ENCODE measurements around the gene GPR176. TPM values are rescaled to one million over a fixed set of nuclear protein-coding genes. Genes with fewer than 3 reads are reported as not detected.

The GPR176 gene
- polyA plus RNA-seq, 1 donor = 9.4 TPM

GRCh38 chr15:39884351-39884750, 35.7 kb downstream of the GPR176 start:
- Histone ChIP-seq H3K9me3 (ENCODE audit: control insufficient read depth, low read depth, low read length) (no peaks in the 10 kb centered on the region), H3K36me3 (ENCODE audit: control insufficient read depth, insufficient read depth, low read length) (no peaks in the 10 kb centered on the region), H3K4me1 (ENCODE audit: control insufficient read depth, insufficient read depth, low read length) (peaks cover 6% of the 10 kb centered on the region), H3K27me3 (ENCODE audit: control insufficient read depth, insufficient read depth, low read length) (no peaks in the 10 kb centered on the region), H3K27ac (ENCODE audit: low read length) (no peak overlapping the region), H3K4me3 (ENCODE audit: low read length) (no peak overlapping the region)
- DNase-seq = no peak

GRCh38 chr15:39882602-39883001, 37.5 kb downstream of the GPR176 start:
- no peak overlapping the region for H3K27ac ChIP-seq (ENCODE audit: low read length)
- no peak for DNase-seq
- H3K36me3 ChIP-seq (ENCODE audit: control insufficient read depth, insufficient read depth, low read length) = no peaks in the 10 kb centered on the region
- no CpG with 5 or more reads among the region's 1 CpG for WGBS (ENCODE audit: insufficient coverage, low lambda C conversion rate)
- no peaks in the 10 kb centered on the region for H3K9me3 ChIP-seq (ENCODE audit: control insufficient read depth, low read depth, low read length)
- H3K4me1 ChIP-seq (ENCODE audit: control insufficient read depth, insufficient read depth, low read length) = no peaks in the 10 kb centered on the region
- H3K27me3 ChIP-seq (ENCODE audit: control insufficient read depth, insufficient read depth, low read length) = no peaks in the 10 kb centered on the region
- H3K4me3 ChIP-seq (ENCODE audit: low read length) = no peak overlapping the region

GRCh38 chr15:39881790-39882189, 38.3 kb downstream of the GPR176 start:
- no CpG with 5 or more reads among the region's 1 CpG for WGBS (ENCODE audit: insufficient coverage, low lambda C conversion rate)
- Histone ChIP-seq H3K27me3 (ENCODE audit: control insufficient read depth, insufficient read depth, low read length) (no peaks in the 10 kb centered on the region), H3K9me3 (ENCODE audit: control insufficient read depth, low read depth, low read length) (no peaks in the 10 kb centered on the region), H3K36me3 (ENCODE audit: control insufficient read depth, insufficient read depth, low read length) (no peaks in the 10 kb centered on the region), H3K4me1 (ENCODE audit: control insufficient read depth, insufficient read depth, low read length) (no peaks in the 10 kb centered on the region), H3K27ac (ENCODE audit: low read length) (no peak overlapping the region), H3K4me3 (ENCODE audit: low read length) (no peak overlapping the region)
- DNase-seq = no peak

GRCh38 chr15:39880718-39881387, 39.2 kb downstream of the GPR176 start:
- Histone ChIP-seq H3K36me3 (ENCODE audit: control insufficient read depth, insufficient read depth, low read length) (no peaks in the 10 kb centered on the region), H3K27me3 (ENCODE audit: control insufficient read depth, insufficient read depth, low read length) (no peaks in the 10 kb centered on the region), H3K9me3 (ENCODE audit: control insufficient read depth, low read depth, low read length) (no peaks in the 10 kb centered on the region), H3K4me1 (ENCODE audit: control insufficient read depth, insufficient read depth, low read length) (no peaks in the 10 kb centered on the region), H3K4me3 (ENCODE audit: low read length) (no peak overlapping the region), H3K27ac (ENCODE audit: low read length) (no peak overlapping the region)
- no CpG with 5 or more reads among the region's 3 CpGs for WGBS (ENCODE audit: insufficient coverage, low lambda C conversion rate)
- DNase-seq = no peak

- Histone ChIP-seq H3K36me3 (ENCODE audit: control insufficient read depth, insufficient read depth, low read length) (no peaks in the 10 kb centered on the region), H3K9me3 (ENCODE audit: control insufficient read depth, low read depth, low read length) (no peaks in the 10 kb centered on the region), H3K4me1 (ENCODE audit: control insufficient read depth, insufficient read depth, low read length) (no peaks in the 10 kb centered on the region), H3K27ac (ENCODE audit: low read length) (no peak overlapping the region), H3K4me3 (ENCODE audit: low read length) (no peak overlapping the region), H3K27me3 (ENCODE audit: control insufficient read depth, insufficient read depth, low read length) (no peaks in the 10 kb centered on the region)
- WGBS (ENCODE audit: insufficient coverage, low lambda C conversion rate) = no CpG with 5 or more reads among the region's 1 CpG
- no peak for DNase-seq
Observed at GRCh38 chr15:39878406-39878785, 41.7 kb downstream of the GPR176 start.

GRCh38 chr15:39874890-39875549, 45.0 kb downstream of the GPR176 start:
- Histone ChIP-seq H3K27ac (ENCODE audit: low read length) (no peak overlapping the region), H3K9me3 (ENCODE audit: control insufficient read depth, low read depth, low read length) (no peaks in the 10 kb centered on the region), H3K36me3 (ENCODE audit: control insufficient read depth, insufficient read depth, low read length) (no peaks in the 10 kb centered on the region), H3K4me3 (ENCODE audit: low read length) (no peak overlapping the region), H3K27me3 (ENCODE audit: control insufficient read depth, insufficient read depth, low read length) (no peaks in the 10 kb centered on the region), H3K4me1 (ENCODE audit: control insufficient read depth, insufficient read depth, low read length) (no peaks in the 10 kb centered on the region)
- DNase-seq = no peak
- WGBS (ENCODE audit: insufficient coverage, low lambda C conversion rate) = 50% methylated on average over 1 of the region's 9 CpGs

GRCh38 chr15:39873978-39874377, 46.1 kb downstream of the GPR176 start:
- WGBS (ENCODE audit: insufficient coverage, low lambda C conversion rate) = 100% methylated on average over 1 of the region's 2 CpGs
- no peak for DNase-seq
- Histone ChIP-seq H3K4me1 (ENCODE audit: control insufficient read depth, insufficient read depth, low read length) (no peaks in the 10 kb centered on the region), H3K4me3 (ENCODE audit: low read length) (no peak overlapping the region), H3K27me3 (ENCODE audit: control insufficient read depth, insufficient read depth, low read length) (no peaks in the 10 kb centered on the region), H3K36me3 (ENCODE audit: control insufficient read depth, insufficient read depth, low read length) (no peaks in the 10 kb centered on the region), H3K27ac (ENCODE audit: low read length) (no peak overlapping the region), H3K9me3 (ENCODE audit: control insufficient read depth, low read depth, low read length) (no peaks in the 10 kb centered on the region)

GRCh38 chr15:39870537-39870936, 49.5 kb downstream of the GPR176 start:
- H3K9me3 ChIP-seq (ENCODE audit: control insufficient read depth, low read depth, low read length) = no peaks in the 10 kb centered on the region
- H3K36me3 ChIP-seq (ENCODE audit: control insufficient read depth, insufficient read depth, low read length) = no peaks in the 10 kb centered on the region
- no peaks in the 10 kb centered on the region for H3K27me3 ChIP-seq (ENCODE audit: control insufficient read depth, insufficient read depth, low read length)
- DNase-seq = no peak
- H3K27ac ChIP-seq (ENCODE audit: low read length) = no peak overlapping the region
- H3K4me1 ChIP-seq (ENCODE audit: control insufficient read depth, insufficient read depth, low read length) = no peaks in the 10 kb centered on the region
- no peak overlapping the region for H3K4me3 ChIP-seq (ENCODE audit: low read length)
- no CpG with 5 or more reads among the region's 2 CpGs for WGBS (ENCODE audit: insufficient coverage, low lambda C conversion rate)

GRCh38 chr15:39869858-39870515, 50.1 kb downstream of the GPR176 start:
- no peaks in the 10 kb centered on the region for H3K36me3 ChIP-seq (ENCODE audit: control insufficient read depth, insufficient read depth, low read length)
- no peak for DNase-seq
- no peak overlapping the region for H3K27ac ChIP-seq (ENCODE audit: low read length)
- no peaks in the 10 kb centered on the region for H3K27me3 ChIP-seq (ENCODE audit: control insufficient read depth, insufficient read depth, low read length)
- 90% methylated on average over 2 of the region's 4 CpGs for WGBS (ENCODE audit: insufficient coverage, low lambda C conversion rate)
- no peaks in the 10 kb centered on the region for H3K9me3 ChIP-seq (ENCODE audit: control insufficient read depth, low read depth, low read length)
- no peak overlapping the region for H3K4me3 ChIP-seq (ENCODE audit: low read length)
- no peaks in the 10 kb centered on the region for H3K4me1 ChIP-seq (ENCODE audit: control insufficient read depth, insufficient read depth, low read length)

GRCh38 chr15:39869254-39869653, 50.8 kb downstream of the GPR176 start:
- no peak for DNase-seq
- Histone ChIP-seq H3K4me1 (ENCODE audit: control insufficient read depth, insufficient read depth, low read length) (no peaks in the 10 kb centered on the region), H3K36me3 (ENCODE audit: control insufficient read depth, insufficient read depth, low read length) (no peaks in the 10 kb centered on the region), H3K27me3 (ENCODE audit: control insufficient read depth, insufficient read depth, low read length) (no peaks in the 10 kb centered on the region), H3K9me3 (ENCODE audit: control insufficient read depth, low read depth, low read length) (no peaks in the 10 kb centered on the region), H3K27ac (ENCODE audit: low read length) (no peak overlapping the region), H3K4me3 (ENCODE audit: low read length) (no peak overlapping the region)
- 33% methylated on average over 2 of the region's 4 CpGs for WGBS (ENCODE audit: insufficient coverage, low lambda C conversion rate)

Measured in large intestine (tissue), 3 donors.